ENCODE data around the gene ZSCAN26.
A peak's percentile ranks its signal among the peaks of the same experiment; 100 is the strongest.

The ZSCAN26 gene

DNA sequence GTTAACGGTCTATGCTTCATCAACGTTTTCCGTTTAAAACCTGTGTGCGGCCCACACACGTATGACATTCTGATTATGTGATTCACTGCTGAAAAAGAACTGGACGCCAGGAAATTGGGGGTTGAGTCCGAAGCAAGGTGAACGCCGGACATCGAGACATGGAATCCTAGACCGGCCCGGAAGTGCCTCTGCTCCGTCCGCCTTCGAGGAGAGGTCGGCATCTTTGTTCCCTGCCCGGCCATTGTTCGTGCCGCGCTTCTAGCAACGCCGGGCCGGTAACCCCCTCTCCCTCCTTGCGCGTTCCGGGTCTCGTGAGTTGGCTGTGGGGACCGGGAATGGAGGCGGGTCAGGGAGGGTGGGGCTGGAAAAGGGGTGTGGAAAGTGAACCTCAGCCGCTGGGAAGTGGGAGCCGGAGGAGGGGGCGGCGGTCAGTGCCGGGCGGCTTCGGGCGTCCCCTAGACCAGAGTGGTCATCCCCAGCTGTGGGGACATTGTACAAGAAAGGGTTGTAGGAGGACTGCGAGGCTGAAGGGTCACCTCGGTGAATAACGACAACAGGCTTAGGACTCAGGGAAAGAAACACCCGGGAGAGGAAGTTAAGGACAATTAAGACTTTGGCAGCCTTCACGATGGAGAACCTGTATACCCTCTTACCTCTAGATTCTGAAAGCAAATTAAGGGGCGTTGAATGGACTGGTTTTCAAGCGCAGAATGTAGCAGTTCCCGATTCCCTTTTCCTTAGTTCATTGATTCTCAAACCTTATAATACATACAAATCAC lies 41.7 kb upstream of the ZSCAN26 start, which contains the start of gene ZSCAN9:
Gene ZSCAN9, plus strand, starts transcription at position 220 of the 779 bp plus-strand sequence. CDS start 1,810 bp downstream, outside the sequence.
- TF ChIP-seq CTCF (conservative IDR thresholded peaks at IDR 0.05; ENCODE audit: low read length), result no peak
- peak; percentile 86 for DNase-seq (ENCODE audit: low read depth)
- H3K4me3 ChIP-seq (ENCODE audit: low read length), result peak within 1 kb of the TSS; percentile 82

DNA sequence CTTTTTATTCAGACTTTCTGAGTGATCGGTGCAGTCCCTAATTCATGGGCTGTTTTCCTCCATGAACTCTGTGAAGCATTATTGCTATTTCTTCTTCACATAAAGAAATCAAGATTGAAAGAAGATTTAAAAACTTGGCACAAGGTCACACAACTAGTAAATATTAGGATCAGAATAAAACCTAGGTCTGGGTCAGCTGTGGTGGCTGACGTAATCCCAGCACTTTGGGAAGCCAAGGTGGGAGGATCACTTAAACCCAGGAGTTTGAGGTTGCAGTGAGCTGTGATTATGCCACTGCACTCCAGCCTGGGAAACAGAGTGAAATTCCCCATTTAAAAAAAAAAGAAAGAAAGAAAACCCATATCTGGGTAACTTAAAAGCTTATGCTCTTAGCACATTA lies 40.5 kb upstream of the ZSCAN26 start:
- DNase-seq (ENCODE audit: low read depth), result no peak
- TF ChIP-seq CTCF (conservative IDR thresholded peaks at IDR 0.05; ENCODE audit: low read length), result no peak
- H3K4me3 ChIP-seq (ENCODE audit: low read length), result no peak overlapping the region

GRCh38 chr6:28232785-28233184 lies 34.2 kb upstream of the ZSCAN26 start:
- no peak overlapping the region for H3K4me3 ChIP-seq (ENCODE audit: low read length)
- no peak for TF ChIP-seq CTCF (conservative IDR thresholded peaks at IDR 0.05; ENCODE audit: low read length)
- DNase-seq (ENCODE audit: low read depth), result no peak

- DNase-seq (ENCODE audit: low read depth), result no peak
- TF ChIP-seq CTCF (conservative IDR thresholded peaks at IDR 0.05; ENCODE audit: low read length), result no peak
- H3K4me3 ChIP-seq (ENCODE audit: low read length), result no peak overlapping the region
Measured at GRCh38 chr6:28235912-28236452, 31.0 kb upstream of the ZSCAN26 start.

DNA sequence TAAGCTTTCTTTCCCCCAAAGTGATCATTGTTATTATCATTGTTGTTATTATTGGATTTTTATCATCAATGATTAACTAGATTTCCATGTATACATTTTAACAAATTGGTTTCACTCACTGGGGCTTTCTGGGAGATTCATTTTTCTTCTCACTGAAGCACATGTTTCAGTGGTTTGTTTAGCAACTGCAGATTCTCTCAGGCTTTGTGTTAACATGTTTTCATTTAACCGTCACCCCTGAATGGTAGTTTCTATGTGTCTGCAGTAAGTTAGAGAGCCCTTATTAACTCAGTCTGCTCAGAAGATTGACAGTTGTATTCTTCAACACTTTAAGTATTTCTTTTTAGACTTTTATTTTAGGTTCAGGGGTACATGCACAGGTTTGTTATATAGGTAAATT lies 27.3 kb upstream of the ZSCAN26 start:
- TF ChIP-seq CTCF (conservative IDR thresholded peaks at IDR 0.05; ENCODE audit: low read length), result no peak
- no peak for DNase-seq (ENCODE audit: low read depth)
- no peak overlapping the region for H3K4me3 ChIP-seq (ENCODE audit: low read length)

GRCh38 chr6:28240471-28240870 lies 26.5 kb upstream of the ZSCAN26 start:
- DNase-seq (ENCODE audit: low read depth), result peak; percentile 10
- no peak for TF ChIP-seq CTCF (conservative IDR thresholded peaks at IDR 0.05; ENCODE audit: low read length)
- no peak overlapping the region for H3K4me3 ChIP-seq (ENCODE audit: low read length)

DNA sequence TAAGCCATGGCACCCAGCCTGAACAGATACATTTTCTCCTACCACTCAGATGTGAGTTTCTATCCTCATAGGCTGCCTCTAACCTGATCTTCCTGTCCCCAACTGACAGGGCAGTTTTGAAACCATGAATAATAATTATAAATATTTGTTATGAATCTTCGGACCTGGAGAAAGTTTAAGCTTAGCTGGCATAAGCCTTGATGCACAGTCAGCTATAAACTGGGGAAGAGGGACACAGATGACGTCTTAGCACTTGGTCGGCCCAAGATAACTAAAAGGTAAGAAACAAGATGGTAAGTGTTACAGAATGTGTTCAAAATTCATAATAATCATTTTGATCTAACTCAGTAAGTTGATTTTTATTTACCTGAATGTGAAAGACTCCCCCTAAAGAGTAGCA lies 23.0 kb upstream of the ZSCAN26 start:
- no peak for DNase-seq (ENCODE audit: low read depth)
- no peak overlapping the region for H3K4me3 ChIP-seq (ENCODE audit: low read length)
- no peak for TF ChIP-seq CTCF (conservative IDR thresholded peaks at IDR 0.05; ENCODE audit: low read length)

All from AG10803 (cell line).